ENCODE results near the gene RABEP2.

GRCh38 chr16:28950648-28951409 lies 25.8 kb upstream of the RABEP2 start, which contains the start of gene NFATC2IP:
- TF ChIP-seq CTCF (conservative IDR thresholded peaks at IDR 0.05 in 1 of 2, IDR thresholded peaks at IDR 0.05 in 1 of 2; ENCODE audit: low read depth in 1 of 2, low read length in 2 of 2) (no peak), EZH2 (IDR thresholded peaks at IDR 0.05; ENCODE audit: low read length, missing control alignments) (no peak)
